Measurements from ENCODE around the gene CMTM2.

The CMTM2 gene

GRCh38 chr16:66635406-66635805, 56.1 kb downstream of the CMTM2 start:
- DNase-seq (ENCODE audit: insufficient read length, low spot score), result no peak
- no peak for FAIRE-seq
- TF ChIP-seq CTCF (IDR thresholded peaks at IDR 0.05; ENCODE audit: insufficient read depth, missing control alignments), result no peak

DNA sequence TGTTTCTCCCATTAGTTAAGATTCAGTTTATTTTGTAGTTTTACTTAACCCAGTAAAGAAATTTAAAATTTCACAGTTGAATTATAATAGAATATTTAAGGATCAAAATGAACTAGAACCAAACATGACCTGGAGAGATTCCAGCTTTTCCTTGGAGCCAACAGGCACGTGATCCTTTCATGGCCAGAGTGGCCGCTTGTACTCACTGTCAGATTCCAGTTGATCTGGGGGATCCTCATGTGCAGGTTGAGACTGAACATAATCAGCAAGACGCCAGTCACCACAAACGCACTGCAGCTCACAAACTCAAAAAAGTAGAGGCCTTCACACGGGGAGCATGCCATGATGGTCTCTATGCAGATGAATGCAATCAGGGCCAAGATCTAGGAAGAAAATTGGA, 56.9 kb downstream of the CMTM2 start:
- FAIRE-seq (no peak), DNase-seq (ENCODE audit: insufficient read length, low spot score) (no peak)
- no peak for TF ChIP-seq CTCF (IDR thresholded peaks at IDR 0.05; ENCODE audit: insufficient read depth, missing control alignments)

- FAIRE-seq (no peak), DNase-seq (ENCODE audit: insufficient read length, low spot score) (no peak)
- TF ChIP-seq CTCF (IDR thresholded peaks at IDR 0.05; ENCODE audit: insufficient read depth, missing control alignments), result no peak
Measured at GRCh38 chr16:66637806-66638205, 58.5 kb downstream of the CMTM2 start.

All from D721Med (cell line).